Immature natural killer cell (primary cell): Measurements from ENCODE around the gene ZNF213. TPM values are rescaled to one million over a fixed set of nuclear protein-coding genes. Genes with fewer than 3 reads are reported as not detected.
"Not testable (repeated sequence)": the region's sequence is repeated elsewhere in the genome, so short reads cannot be mapped to it uniquely, and the experiment has no call there.

Experiments
- DNase-seq, 3 donors: peaks; one replicate each; pipeline ENCODE4 v3.0.0; 2022; ENCODE audit warnings: mixed read lengths in 1 of 3
- H3K27ac Mint-ChIP-seq, 6 donors: one replicate each; pipeline ENCODE4 v1.8.0; 2020; ENCODE audit warnings: mixed read lengths in 6 of 6, mild to moderate bottlenecking in 5 of 6, inconsistent platforms in 4 of 6, moderate library complexity in 3 of 6
- H3K27me3 Mint-ChIP-seq, 3 donors: one replicate each; pipeline ENCODE4 v1.8.0; 2020 to 2021; ENCODE audit warnings: low read depth in 3 of 3, mild to moderate bottlenecking in 3 of 3, mixed read lengths in 3 of 3, moderate library complexity in 3 of 3, inconsistent platforms in 1 of 3
- H3K36me3 Mint-ChIP-seq, 3 donors: one replicate each; pipeline ENCODE4 v1.8.0; 2020; ENCODE audit warnings: mixed read lengths in 3 of 3, inconsistent platforms in 2 of 3, mild to moderate bottlenecking in 2 of 3
- H3K4me1 Mint-ChIP-seq, 2 donors: one replicate each; pipeline ENCODE4 v1.8.0; 2020; ENCODE audit warnings: inconsistent platforms in 2 of 2, mild to moderate bottlenecking in 2 of 2, mixed read lengths in 2 of 2, moderate library complexity in 1 of 2
- H3K4me3 Mint-ChIP-seq, 5 donors: one replicate each; pipeline ENCODE4 v1.8.0; 2020; ENCODE audit warnings: mild to moderate bottlenecking in 5 of 5, mixed read lengths in 5 of 5, inconsistent platforms in 3 of 5, moderate library complexity in 3 of 5
- H3K9me3 Mint-ChIP-seq, 6 donors: one replicate each; pipeline ENCODE4 v1.8.0; 2020; ENCODE audit warnings: mild to moderate bottlenecking in 6 of 6, mixed read lengths in 6 of 6, inconsistent platforms in 4 of 6, moderate library complexity in 3 of 6
- polyA plus RNA-seq, 3 donors: library from polyadenylated mRNA; unstranded; fragments of 300-500 nt; fragmentation: Illumina TruSeq; gene quantifications; one replicate each; pipeline ENCODE4 v1.2.3, GENCODE V29; 2021

The ZNF213 gene
- polyA plus RNA-seq, 3 donors from 2014 or later: 1.7 to 4.5 (median 2.4) TPM

DNA sequence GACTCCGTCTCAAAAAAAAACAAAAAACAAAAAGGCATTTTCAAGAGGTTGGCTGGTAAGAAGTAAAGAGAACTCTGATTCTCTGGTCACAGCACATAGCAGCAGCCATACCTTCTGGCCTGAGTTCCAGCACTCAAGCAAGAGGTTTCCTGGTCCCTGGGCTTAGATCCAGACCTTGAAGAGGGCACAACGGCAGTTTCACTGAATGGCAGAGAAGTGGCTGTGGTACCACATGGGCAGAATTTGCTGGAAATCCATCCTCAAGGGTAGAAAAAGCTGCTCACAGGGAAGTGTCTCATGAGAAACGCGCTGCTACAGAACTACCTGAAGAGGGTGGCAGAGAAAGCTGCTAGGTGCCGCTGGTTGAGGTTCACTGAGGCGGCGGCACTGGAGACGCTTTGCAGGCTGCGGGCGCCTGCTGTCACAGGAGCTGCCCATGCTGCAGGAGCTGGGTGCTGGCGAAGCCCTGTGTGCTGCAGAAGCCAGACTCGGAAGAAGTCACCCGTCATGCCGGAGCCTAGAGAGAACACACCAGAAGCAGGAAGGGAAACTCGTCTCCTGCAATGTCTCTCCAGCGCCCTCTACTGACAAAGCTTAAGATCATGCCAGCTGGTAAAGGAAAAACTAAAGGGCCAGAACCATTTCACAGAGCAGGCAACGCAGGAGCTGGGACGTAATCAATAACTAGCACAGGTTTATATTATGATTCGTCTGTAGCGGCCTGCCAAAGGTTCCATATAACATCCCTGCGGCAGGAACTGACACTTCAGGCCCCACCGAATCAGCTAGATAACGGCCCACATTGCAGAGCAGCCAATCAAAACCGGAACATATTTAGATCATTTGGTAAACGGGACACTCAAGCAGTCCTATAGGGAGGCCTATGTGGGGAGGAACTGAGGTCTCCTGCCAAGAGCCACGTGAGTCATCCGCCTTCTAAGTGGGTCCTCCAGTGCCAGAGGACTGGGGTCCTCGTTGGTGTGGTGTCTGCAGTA is 5.4 kb upstream of the ZNF213 start:
- DNase-seq: peak; percentile 85 to 89 (median 85)
- H3K27ac Mint-ChIP-seq: peak overlapping the region; percentile 78 to 92 (median 84)
- peaks cover 59 to 68% of the 10 kb centered on the region in 2 donors for H3K4me1 Mint-ChIP-seq
- peak overlapping the region; percentile 91 to 98 (median 94) for H3K4me3 Mint-ChIP-seq
- no peaks in the 10 kb centered on the region for H3K9me3 Mint-ChIP-seq
- H3K27me3 Mint-ChIP-seq: peaks cover 0 to 4% (median 1%) of the 10 kb centered on the region in 3 donors
- peaks cover 2 to 5% (median 3%) of the 10 kb centered on the region in 3 donors for H3K36me3 Mint-ChIP-seq

DNA sequence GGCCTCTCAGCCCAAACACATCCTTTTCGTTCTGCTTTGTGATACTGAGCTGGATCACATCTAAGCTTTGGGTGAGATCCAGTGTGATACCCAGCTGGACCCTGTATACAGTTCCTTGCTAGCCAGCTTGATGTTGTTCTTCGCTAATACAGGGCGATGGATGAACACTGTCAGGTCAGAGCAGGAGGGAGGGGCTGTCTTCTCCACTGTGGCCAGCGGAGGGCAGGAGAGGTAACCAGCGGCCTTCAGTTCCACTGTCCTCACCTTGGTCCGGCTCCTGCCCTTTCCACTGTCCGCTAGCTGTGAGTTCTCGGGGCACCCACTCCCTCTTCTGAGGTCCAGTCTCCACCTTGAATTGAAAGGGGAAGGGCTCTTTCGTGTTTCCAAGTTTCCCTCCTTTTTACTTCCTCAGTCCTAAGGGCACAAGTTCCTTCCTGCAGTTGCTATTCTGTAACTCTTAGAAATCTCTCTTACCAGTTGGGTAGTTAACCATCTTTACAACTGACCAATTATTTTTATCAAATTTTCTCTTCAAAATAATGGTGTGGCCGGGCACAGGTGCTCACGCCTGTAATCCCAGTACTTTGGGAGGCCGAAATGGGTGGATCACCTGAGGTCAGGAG is 3.0 kb upstream of the ZNF213 start:
- Mint-ChIP-seq H3K27ac (peak overlapping the region in 5 of 6 donors; percentile 11 to 77 (median 45)), H3K4me3 (no peak overlapping the region), H3K9me3 (no peaks in the 10 kb centered on the region), H3K4me1 (peaks cover 55 to 64% of the 10 kb centered on the region in 2 donors), H3K36me3 (peaks cover 2 to 5% (median 3%) of the 10 kb centered on the region in 3 donors), H3K27me3 (peaks cover 0 to 3% (median 2%) of the 10 kb centered on the region in 3 donors)
- peak; percentile 33 to 42 (median 34) for DNase-seq

DNA sequence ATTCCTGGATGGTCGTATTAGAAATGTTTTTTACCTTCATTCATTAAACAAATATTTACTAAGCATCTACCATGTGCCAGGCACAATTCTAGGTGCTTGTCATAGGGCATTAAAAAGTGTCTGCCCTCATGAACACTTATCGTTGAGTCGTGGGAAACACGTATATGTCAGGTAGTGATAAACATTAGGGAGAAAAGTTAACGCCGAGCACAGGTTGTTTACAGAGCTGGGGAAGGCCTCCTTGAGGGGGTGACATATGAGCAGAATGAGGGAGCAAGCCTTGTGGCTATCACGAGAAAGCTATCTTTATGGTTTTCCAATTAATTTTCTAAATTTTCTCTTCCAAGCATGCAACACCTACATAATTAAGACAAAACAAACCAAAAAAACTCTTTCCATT is 985 bp upstream of the ZNF213 start:
- peaks cover 2 to 5% (median 3%) of the 10 kb centered on the region in 3 donors for H3K27me3 Mint-ChIP-seq
- no peak for DNase-seq
- H3K27ac Mint-ChIP-seq: peak overlapping the region; percentile 87 to 99 (median 98)
- peaks cover 42 to 44% of the 10 kb centered on the region in 2 donors for H3K4me1 Mint-ChIP-seq
- peak overlapping the region; percentile 93 to 99 (median 99) for H3K4me3 Mint-ChIP-seq
- H3K9me3 Mint-ChIP-seq: no peaks in the 10 kb centered on the region
- peaks cover 2 to 5% (median 3%) of the 10 kb centered on the region in 3 donors for H3K36me3 Mint-ChIP-seq

DNA sequence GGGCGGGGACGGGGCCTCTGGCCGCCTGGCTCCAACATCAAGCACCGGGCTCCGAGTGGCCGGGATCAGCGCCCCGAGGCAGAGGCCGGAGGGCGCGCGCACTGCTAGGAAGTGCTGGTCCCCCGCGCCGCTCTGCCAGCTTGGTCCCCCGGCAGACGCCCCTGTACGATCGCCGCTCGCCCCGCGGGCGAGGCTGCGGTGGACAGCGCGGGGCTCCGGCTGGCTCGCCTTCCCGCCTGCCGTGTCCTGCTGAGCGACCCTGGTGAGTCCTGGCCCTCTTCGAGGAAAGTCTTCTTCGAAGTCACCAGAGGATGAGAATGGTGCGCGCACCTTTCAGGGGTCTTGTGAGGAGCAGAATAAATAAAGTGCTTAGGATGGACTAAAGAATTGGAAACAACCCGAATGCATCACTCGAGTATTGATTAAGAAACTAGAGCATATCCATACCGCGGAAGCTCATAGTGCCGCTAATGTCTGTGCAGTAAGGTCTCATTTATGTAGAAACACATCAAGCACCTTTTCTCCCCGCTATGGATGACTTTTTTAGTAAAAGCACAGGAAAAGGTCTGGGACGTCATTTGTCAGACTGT is 392 bp downstream of the ZNF213 start:
- Mint-ChIP-seq H3K4me1 (peaks cover 31 to 32% of the 10 kb centered on the region in 2 donors), H3K9me3 (no peaks in the 10 kb centered on the region), H3K36me3 (peaks cover 0 to 3% (median 0%) of the 10 kb centered on the region in 3 donors), H3K4me3 (peak overlapping the region; percentile 91 to 99 (median 96)), H3K27me3 (peaks cover 2 to 5% (median 3%) of the 10 kb centered on the region in 3 donors), H3K27ac (peak overlapping the region; percentile 76 to 99 (median 88))
- DNase-seq: no peak

DNA sequence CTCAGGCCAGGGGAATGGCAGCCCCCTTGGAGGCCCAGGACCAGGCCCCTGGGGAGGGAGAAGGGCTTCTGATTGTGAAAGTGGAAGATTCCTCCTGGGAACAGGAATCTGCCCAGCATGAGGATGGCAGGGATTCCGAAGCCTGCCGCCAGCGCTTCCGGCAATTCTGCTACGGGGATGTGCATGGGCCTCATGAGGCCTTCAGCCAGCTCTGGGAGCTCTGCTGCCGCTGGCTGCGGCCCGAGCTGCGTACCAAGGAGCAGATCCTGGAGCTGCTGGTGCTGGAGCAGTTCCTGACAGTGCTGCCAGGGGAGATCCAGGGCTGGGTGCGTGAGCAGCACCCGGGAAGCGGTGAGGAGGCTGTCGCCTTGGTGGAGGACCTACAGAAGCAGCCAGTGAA is 2.4 kb downstream of the ZNF213 start:
- Mint-ChIP-seq H3K27ac (no peak overlapping the region), H3K36me3 (peaks cover 2 to 6% (median 4%) of the 10 kb centered on the region in 3 donors), H3K9me3 (no peaks in the 10 kb centered on the region), H3K4me1 (peaks cover 27 to 31% of the 10 kb centered on the region in 2 donors), H3K4me3 (no peak overlapping the region), H3K27me3 (peaks cover 2 to 5% (median 3%) of the 10 kb centered on the region in 3 donors)
- DNase-seq: no peak

DNA sequence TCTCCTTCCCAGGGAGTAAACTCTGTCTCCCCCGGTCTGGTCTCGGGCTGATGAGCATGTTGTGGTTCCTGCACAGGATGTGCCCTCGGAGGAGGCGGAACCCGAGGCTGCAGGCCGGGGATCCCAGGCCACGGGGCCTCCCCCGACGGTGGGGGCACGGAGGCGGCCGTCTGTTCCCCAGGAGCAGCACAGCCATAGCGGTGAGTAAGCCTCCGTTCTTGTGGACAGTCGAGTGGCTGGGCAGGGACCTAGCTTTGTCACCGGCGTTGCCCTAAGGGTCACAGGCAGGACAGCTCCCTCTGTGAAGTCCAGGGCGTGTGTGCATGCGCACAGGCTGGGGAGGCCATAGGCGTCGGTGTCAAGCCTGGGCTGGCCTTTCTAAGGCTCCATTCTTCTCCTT is 3.5 kb downstream of the ZNF213 start:
- no peak for DNase-seq
- Mint-ChIP-seq H3K4me1 (peaks cover 24 to 27% of the 10 kb centered on the region in 2 donors), H3K9me3 (no peaks in the 10 kb centered on the region), H3K36me3 (peaks cover 5 to 10% (median 6%) of the 10 kb centered on the region in 3 donors), H3K4me3 (no peak overlapping the region), H3K27me3 (peaks cover 2 to 5% (median 3%) of the 10 kb centered on the region in 3 donors), H3K27ac (no peak overlapping the region)

DNA sequence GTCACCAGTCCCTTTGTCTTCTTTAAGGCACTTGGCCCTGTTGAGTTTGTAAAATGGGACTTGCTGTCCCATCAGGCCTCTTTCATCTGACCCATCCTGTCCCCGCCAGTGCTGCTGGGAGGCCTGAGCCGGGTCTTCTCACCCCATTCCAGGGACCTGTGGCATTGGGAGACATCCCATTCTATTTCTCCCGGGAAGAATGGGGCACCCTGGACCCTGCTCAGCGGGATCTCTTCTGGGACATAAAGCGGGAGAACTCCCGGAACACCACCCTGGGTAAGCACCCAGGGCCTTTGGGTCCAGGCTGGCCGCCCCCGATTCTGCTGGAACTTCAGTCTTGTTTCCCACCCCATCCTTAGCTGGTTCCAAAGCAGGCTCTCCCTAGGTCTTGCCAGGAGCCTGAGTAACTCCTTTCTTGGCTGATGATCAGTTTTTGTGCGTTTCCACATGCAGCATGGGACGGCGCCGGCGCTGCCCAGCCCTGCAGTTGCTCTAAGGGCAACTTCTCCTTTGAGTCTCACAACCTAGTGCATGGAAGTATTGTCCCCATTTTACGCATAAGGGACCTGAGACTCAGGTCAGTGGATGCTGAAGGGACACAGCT is 4.1 kb downstream of the ZNF213 start:
- H3K27me3 Mint-ChIP-seq: peaks cover 1 to 5% (median 3%) of the 10 kb centered on the region in 3 donors
- peaks cover 5 to 10% (median 6%) of the 10 kb centered on the region in 3 donors for H3K36me3 Mint-ChIP-seq
- no peaks in the 10 kb centered on the region for H3K9me3 Mint-ChIP-seq
- H3K27ac Mint-ChIP-seq: no peak overlapping the region
- H3K4me1 Mint-ChIP-seq: peaks cover 21 to 23% of the 10 kb centered on the region in 2 donors
- DNase-seq: no peak
- H3K4me3 Mint-ChIP-seq: no peak overlapping the region

DNA sequence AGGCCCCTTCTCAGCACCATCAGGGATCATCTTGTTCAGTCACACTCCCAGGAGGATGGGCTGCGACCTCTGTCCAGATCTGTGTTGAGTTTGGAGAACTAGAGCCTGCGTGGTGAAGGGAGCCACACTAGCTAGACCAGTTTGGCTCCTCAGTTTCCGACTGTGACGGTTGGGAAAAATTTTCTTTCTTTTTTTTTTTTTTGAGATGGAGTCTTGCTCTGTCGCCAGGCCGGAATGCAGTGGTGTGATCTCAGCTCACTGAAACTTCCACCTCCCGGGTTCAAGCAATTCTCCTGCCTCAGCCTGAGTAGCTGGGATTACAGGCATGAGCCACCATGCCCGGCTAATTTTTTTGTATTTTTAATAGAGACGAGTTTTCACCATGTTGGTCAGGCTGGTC is 4.7 kb downstream of the ZNF213 start:
- H3K4me3 Mint-ChIP-seq, H3K27me3 Mint-ChIP-seq, H3K27ac Mint-ChIP-seq, DNase-seq, H3K9me3 Mint-ChIP-seq, H3K36me3 Mint-ChIP-seq: not testable (repeated sequence)
- peaks cover 16% of the 10 kb centered on the region in 2 donors for H3K4me1 Mint-ChIP-seq

DNA sequence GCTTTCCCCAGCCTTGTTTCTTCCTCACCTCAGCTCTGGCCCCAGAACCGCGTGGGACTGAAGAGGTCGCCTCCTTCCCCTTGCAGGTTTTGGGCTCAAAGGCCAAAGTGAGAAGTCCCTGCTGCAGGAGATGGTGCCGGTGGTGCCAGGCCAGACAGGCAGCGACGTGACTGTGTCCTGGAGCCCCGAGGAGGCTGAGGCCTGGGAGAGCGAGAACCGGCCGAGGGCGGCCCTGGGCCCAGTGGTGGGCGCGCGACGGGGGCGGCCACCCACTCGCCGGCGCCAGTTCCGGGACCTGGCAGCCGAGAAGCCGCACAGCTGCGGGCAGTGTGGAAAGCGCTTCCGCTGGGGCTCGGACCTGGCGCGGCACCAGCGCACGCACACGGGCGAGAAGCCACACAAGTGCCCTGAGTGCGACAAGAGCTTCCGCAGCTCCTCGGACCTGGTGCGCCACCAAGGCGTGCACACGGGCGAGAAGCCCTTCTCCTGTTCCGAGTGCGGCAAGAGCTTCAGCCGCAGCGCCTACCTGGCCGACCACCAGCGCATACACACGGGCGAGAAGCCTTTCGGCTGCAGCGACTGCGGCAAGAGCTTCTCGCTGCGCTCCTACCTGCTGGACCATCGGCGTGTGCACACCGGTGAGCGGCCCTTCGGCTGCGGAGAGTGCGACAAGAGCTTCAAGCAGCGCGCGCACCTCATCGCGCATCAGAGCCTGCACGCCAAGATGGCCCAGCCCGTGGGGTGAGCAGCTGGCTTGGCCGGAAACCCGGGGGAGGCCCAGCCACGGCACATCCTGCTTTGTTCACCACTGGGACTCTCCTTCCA is 6.0 kb downstream of the ZNF213 start:
- H3K9me3 Mint-ChIP-seq: no peaks in the 10 kb centered on the region
- no peak overlapping the region for H3K27ac Mint-ChIP-seq
- H3K4me1 Mint-ChIP-seq: peaks cover 5 to 7% of the 10 kb centered on the region in 2 donors
- DNase-seq: no peak
- peaks cover 0 to 3% (median 2%) of the 10 kb centered on the region in 3 donors for H3K27me3 Mint-ChIP-seq
- peaks cover 5 to 10% (median 6%) of the 10 kb centered on the region in 3 donors for H3K36me3 Mint-ChIP-seq
- no peak overlapping the region for H3K4me3 Mint-ChIP-seq

DNA sequence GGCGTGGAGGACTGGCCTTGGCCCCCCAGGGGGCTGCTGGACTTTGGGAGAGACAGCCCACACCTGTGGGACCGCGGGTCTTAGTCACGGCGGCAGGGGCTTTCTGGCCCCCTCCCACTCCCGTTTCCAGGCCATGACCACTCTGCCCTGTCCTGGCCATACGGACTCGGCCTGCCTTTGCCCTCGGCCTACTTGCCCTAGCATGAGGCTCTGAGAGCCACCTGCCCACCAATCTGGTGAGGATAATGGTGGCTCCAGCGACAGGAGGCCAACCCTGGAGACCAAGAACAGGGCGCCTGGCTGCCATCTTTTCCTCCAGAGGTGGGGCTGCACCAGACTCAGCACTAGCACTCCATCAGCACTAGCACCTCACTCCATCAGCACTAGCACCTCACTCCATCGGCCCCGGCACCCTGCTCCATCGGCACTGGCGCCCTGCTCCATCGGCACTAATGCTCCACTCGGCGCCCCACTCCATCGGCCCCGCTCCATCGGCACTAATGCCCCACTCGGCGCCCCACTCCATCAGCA is 7.0 kb downstream of the ZNF213 start:
- no peaks in the 10 kb centered on the region for H3K9me3 Mint-ChIP-seq
- no peak overlapping the region for H3K27ac Mint-ChIP-seq
- no peak for DNase-seq
- peaks cover 0 to 4% of the 10 kb centered on the region in 2 donors for H3K4me1 Mint-ChIP-seq
- H3K27me3 Mint-ChIP-seq: peaks cover 0 to 3% (median 2%) of the 10 kb centered on the region in 3 donors
- peaks cover 5 to 10% (median 6%) of the 10 kb centered on the region in 3 donors for H3K36me3 Mint-ChIP-seq
- no peak overlapping the region for H3K4me3 Mint-ChIP-seq

DNA sequence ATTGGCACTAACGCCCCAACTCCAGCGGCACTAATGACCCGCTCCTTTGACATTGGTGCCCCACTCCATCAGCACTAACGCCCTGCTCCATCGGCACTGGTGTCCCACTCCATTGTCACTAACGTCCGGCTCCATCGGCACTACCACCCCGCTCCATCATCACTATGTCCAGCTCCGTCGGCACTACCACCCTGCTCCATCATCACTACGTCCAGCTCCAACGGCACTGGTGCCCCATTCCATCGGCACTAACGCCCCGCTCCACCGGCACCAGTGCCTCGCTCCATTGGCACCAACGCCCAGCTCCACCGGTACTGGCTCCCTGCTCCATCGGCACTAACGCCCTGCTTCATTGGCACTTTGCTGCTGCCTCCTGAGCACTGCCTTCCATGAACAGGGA is 7.5 kb downstream of the ZNF213 start:
- Mint-ChIP-seq H3K36me3 (peaks cover 5 to 10% (median 6%) of the 10 kb centered on the region in 3 donors), H3K4me1 (peaks cover 0 to 2% of the 10 kb centered on the region in 2 donors), H3K27ac (peak overlapping the region in 3 of 6 donors; percentile 46 to 66 (median 53)), H3K9me3 (no peaks in the 10 kb centered on the region), H3K4me3 (no peak overlapping the region), H3K27me3 (peaks cover 0 to 2% (median 2%) of the 10 kb centered on the region in 3 donors)
- no peak for DNase-seq

DNA sequence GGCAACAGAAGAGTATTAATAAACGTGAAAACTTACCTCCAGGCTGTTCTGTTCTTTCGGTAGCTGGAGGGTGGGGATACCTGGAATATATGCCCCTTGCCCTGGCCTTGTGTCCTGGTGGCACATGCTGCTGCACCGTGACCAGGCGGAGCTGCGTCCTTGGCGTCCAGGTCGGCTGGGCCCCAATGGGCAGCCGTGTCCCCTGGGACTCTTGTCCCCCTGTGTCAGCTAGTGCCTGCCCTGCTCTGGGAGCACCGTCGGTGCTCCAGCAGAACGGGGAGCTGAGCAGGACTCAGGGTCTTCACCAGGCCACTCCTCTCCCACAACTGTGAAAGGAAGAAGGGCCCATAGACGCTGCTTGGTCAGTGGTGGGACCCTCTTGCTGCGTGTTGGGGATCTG is 7.9 kb downstream of the ZNF213 start:
- DNase-seq: no peak
- H3K36me3 Mint-ChIP-seq: peaks cover 5 to 10% (median 6%) of the 10 kb centered on the region in 3 donors
- no peak overlapping the region for H3K4me3 Mint-ChIP-seq
- H3K27me3 Mint-ChIP-seq: peaks cover 0 to 2% (median 0%) of the 10 kb centered on the region in 3 donors
- no peaks in the 10 kb centered on the region for H3K9me3 Mint-ChIP-seq
- peaks cover 0 to 2% of the 10 kb centered on the region in 2 donors for H3K4me1 Mint-ChIP-seq
- no peak overlapping the region for H3K27ac Mint-ChIP-seq
